GM23338 (cell line): Measurements from ENCODE around the gene SLC15A5. TPM values are rescaled to one million over a fixed set of nuclear protein-coding genes. Genes with fewer than 3 reads are reported as not detected.
A peak's percentile ranks its signal among the peaks of the same experiment; 100 is the strongest.

Source experiments
- ATAC-seq: fragments of 200-7000 bp; cut with Tn5 transposase; 3 replicates; pipeline ENCODE4 v1.9.1; 2020
- DNase-seq: peaks from one replicate; pipeline ENCODE4 v3.0.0-alpha.2; 2015; ENCODE audit warnings: low spot score
- H2AFZ ChIP-seq: fragments of 200-600 bp; sonication (generic); 2 replicates; pipeline ENCODE4 v1.8.0; 2016; ENCODE audit warnings: antibody characterized with exemption, mild to moderate bottlenecking, moderate library complexity
- H3F3A ChIP-seq: fragments of 200-600 bp; sonication (generic); replicated peaks from 2 replicates; pipeline ENCODE4 v1.8.0; 2017; ENCODE audit warnings: antibody characterized with exemption, mixed run types, low read depth
- H3K27ac ChIP-seq: fragments of 200-600 bp; sonication (generic); 2 replicates; pipeline ENCODE4 v1.6.1; 2016; ENCODE audit warnings: low read depth
- H3K27me3 ChIP-seq: fragments of 200-600 bp; sonication (generic); 2 replicates; pipeline ENCODE4 v1.8.0; 2016; ENCODE audit warnings: mild to moderate bottlenecking, mixed run types, moderate library complexity; ENCODE audit not compliant: insufficient read depth
- H3K36me3 ChIP-seq: fragments of 200-600 bp; sonication (generic); 2 replicates; pipeline ENCODE4 v1.8.0; 2016; ENCODE audit warnings: mild to moderate bottlenecking; ENCODE audit not compliant: insufficient read depth
- H3K4me1 ChIP-seq: fragments of 200-600 bp; sonication (generic); 2 replicates; pipeline ENCODE4 v1.8.0; 2016; ENCODE audit warnings: mild to moderate bottlenecking, moderate library complexity; ENCODE audit not compliant: insufficient read depth
- H3K4me2 ChIP-seq: fragments of 200-600 bp; sonication (generic); 2 replicates; pipeline ENCODE4 v1.7.1; 2017; ENCODE audit warnings: mixed run types
- H3K4me3 ChIP-seq: fragments of 200-600 bp; sonication (generic); 2 replicates; pipeline ENCODE4 v1.6.1; 2016; ENCODE audit warnings: mixed run types
- H3K79me2 ChIP-seq: fragments of 200-600 bp; sonication (generic); replicated peaks from 2 replicates; pipeline ENCODE4 v1.8.0; 2017; ENCODE audit warnings: mild to moderate bottlenecking; ENCODE audit not compliant: insufficient read depth
- H3K9me2 ChIP-seq: fragments of 200-600 bp; sonication (generic); 2 replicates; pipeline ENCODE4 v1.8.0; 2017; ENCODE audit not compliant: insufficient read depth
- H4K20me1 ChIP-seq: fragments of 200-600 bp; sonication (generic); replicated peaks from 2 replicates; pipeline ENCODE4 v1.8.0; 2017; ENCODE audit warnings: mild to moderate bottlenecking; ENCODE audit not compliant: insufficient read depth
- H3K27ac Mint-ChIP-seq: 2 replicates; pipeline ENCODE4 v1.8.0; 2020; ENCODE audit warnings: inconsistent platforms, mild to moderate bottlenecking, moderate library complexity, mixed read lengths
- H3K27me3 Mint-ChIP-seq: 3 replicates; pipeline ENCODE4 v1.8.0; 2022; ENCODE audit warnings: low read depth, mild to moderate bottlenecking, moderate library complexity, mixed read lengths, inconsistent platforms; ENCODE audit not compliant: insufficient read depth, poor library complexity
- H3K36me3 Mint-ChIP-seq: 3 replicates; pipeline ENCODE4 v1.8.0; 2021; ENCODE audit warnings: low read depth, mild to moderate bottlenecking, inconsistent platforms, moderate library complexity, mixed read lengths
- H3K4me1 Mint-ChIP-seq: 3 replicates; pipeline ENCODE4 v1.8.0; 2020; ENCODE audit warnings: mild to moderate bottlenecking, inconsistent platforms, mixed read lengths
- H3K4me3 Mint-ChIP-seq: 3 replicates; pipeline ENCODE4 v1.8.0; 2021; ENCODE audit warnings: moderate library complexity, mild to moderate bottlenecking, inconsistent platforms, mixed read lengths
- H3K9me3 Mint-ChIP-seq: 3 replicates; pipeline ENCODE4 v1.8.0; 2020; ENCODE audit warnings: moderate library complexity, mild to moderate bottlenecking, inconsistent platforms, mixed read lengths
- EZH2 ChIP-seq: fragments of 200-600 bp; sonication (generic); IDR thresholded peaks from one replicate; pipeline ENCODE4 v1.8.0; 2017; ENCODE audit warnings: antibody characterized with exemption, mild to moderate bottlenecking, low read depth; ENCODE audit not compliant: unreplicated experiment
- EZH2phosphoT487 ChIP-seq: fragments of 200-600 bp; sonication (generic); IDR thresholded peaks from one replicate; pipeline ENCODE4 v1.8.1; 2018; ENCODE audit warnings: antibody characterized with exemption; ENCODE audit not compliant: unreplicated experiment
- JUNB ChIP-seq: IDR thresholded peaks from one replicate; pipeline ENCODE4 v1.6.1; 2016; ENCODE audit warnings: antibody characterized with exemption; ENCODE audit not compliant: unreplicated experiment
- NANOG ChIP-seq: IDR thresholded peaks from 2 replicates; pipeline ENCODE4 v1.6.1; 2016; ENCODE audit warnings: antibody characterized with exemption, borderline replicate concordance
- POLR2AphosphoS5 ChIP-seq: IDR thresholded peaks from 2 replicates; pipeline ENCODE4 v1.6.1; 2016; ENCODE audit warnings: antibody characterized with exemption, low read depth
- ZNF114 ChIP-seq: fragments of 250-450 bp; sonication (Bioruptor Pico); IDR thresholded peaks from 2 replicates; pipeline ENCODE4 v1.5.0; 2020; ENCODE audit warnings: mild to moderate bottlenecking, moderate library complexity
- ZNF331 ChIP-seq: fragments of 250-450 bp; sonication (Bioruptor Pico); IDR thresholded peaks from 2 replicates; pipeline ENCODE4 v1.5.0; 2020; ENCODE audit warnings: low read depth, mild to moderate bottlenecking, moderate library complexity
- ZNF462 ChIP-seq: fragments of 250-450 bp; sonication (Bioruptor Pico); IDR thresholded peaks from 2 replicates; pipeline ENCODE4 v1.5.0; 2020; ENCODE audit warnings: mild to moderate bottlenecking, moderate library complexity
- polyA plus RNA-seq: library from polyadenylated mRNA; unstranded; fragments of >200 nt; fragmentation: Nextera tagmentation; extraction: Ambion mirVana; gene quantifications from 2 replicates; pipeline ENCODE4 v1.2.1, GENCODE V29; 2016
- total RNA-seq: library from RNA; depleted of rRNA; stranded (reverse); fragments of >200 nt; shearing (Covaris generic); gene quantifications from 2 replicates; pipeline ENCODE4 v1.2.3, GENCODE V29; 2014
- TF ChIP-seq, protein P1 (sequence below), 2 experiments: fragments of 200-600 bp in 1 of 2; sonication (generic) in 1 of 2; conservative IDR thresholded peaks; 2 replicates each; pipeline versions ENCODE4 v1.5.1 to v1.6.1; 2016 to 2017; ENCODE audit warnings: antibody characterized with exemption in 2 of 2, low read depth in 2 of 2, mild to moderate bottlenecking in 2 of 2, moderate library complexity in 1 of 2

SLC15A5 gene
- total and polyA plus RNA-seq, 2 experiments from 2014 or later = not detected

GRCh38 chr12:16166563-16167470, 110.7 kb downstream of the SLC15A5 start:
- no peak overlapping the region for H3K27ac Mint-ChIP-seq

DNA sequence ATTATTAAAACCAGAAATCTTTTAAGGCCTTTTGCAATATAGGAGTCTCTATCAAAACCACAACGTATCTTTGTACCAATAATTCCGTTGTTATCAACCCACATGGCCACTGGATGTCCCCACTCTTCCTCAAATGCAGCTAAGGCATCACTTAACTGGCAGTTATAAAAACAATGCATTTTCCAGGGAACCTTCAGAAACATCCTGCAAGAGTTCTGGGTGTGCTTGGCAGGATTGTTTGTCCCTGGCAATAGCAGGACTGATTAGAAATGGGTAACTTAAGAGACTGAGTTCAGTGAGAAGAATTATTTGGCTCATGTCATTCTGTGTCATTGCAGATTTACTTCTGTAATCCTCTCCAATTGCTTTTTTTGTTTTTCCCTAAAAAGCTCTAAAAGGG, 112.0 kb downstream of the SLC15A5 start:
- TF ChIP-seq ZNF462 (no peak), ZNF114 (no peak), JUNB (no peak), NANOG (no peak), POLR2AphosphoS5 (no peak)
- TF ChIP-seq, protein P1, sequence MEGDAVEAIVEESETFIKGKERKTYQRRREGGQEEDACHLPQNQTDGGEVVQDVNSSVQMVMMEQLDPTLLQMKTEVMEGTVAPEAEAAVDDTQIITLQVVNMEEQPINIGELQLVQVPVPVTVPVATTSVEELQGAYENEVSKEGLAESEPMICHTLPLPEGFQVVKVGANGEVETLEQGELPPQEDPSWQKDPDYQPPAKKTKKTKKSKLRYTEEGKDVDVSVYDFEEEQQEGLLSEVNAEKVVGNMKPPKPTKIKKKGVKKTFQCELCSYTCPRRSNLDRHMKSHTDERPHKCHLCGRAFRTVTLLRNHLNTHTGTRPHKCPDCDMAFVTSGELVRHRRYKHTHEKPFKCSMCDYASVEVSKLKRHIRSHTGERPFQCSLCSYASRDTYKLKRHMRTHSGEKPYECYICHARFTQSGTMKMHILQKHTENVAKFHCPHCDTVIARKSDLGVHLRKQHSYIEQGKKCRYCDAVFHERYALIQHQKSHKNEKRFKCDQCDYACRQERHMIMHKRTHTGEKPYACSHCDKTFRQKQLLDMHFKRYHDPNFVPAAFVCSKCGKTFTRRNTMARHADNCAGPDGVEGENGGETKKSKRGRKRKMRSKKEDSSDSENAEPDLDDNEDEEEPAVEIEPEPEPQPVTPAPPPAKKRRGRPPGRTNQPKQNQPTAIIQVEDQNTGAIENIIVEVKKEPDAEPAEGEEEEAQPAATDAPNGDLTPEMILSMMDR (conservative IDR thresholded peaks at IDR 0.05; ENCODE audit: low read depth in 2 of 2) = peak; percentile 83 to 90
- H2AFZ ChIP-seq = no peak overlapping the region
- peak; percentile 83 for DNase-seq
- Mint-ChIP-seq H3K4me3 (no peak overlapping the region), H3K27ac (no peak overlapping the region), H3K27me3 (no peaks in the 10 kb centered on the region), H3K4me1 (peaks cover 6% of the 10 kb centered on the region; the same call in 2 of the 3 replicates), H3K9me3 (no peaks in the 10 kb centered on the region), H3K36me3 (no peaks in the 10 kb centered on the region)
- H3K36me3 ChIP-seq = no peaks in the 10 kb centered on the region
- H3K4me3 ChIP-seq = no peak overlapping the region
- H3K9me2 ChIP-seq = no peaks in the 10 kb centered on the region
- H3K79me2 ChIP-seq = no peaks in the 10 kb centered on the region
- H3K27me3 ChIP-seq = no peaks in the 10 kb centered on the region
- H4K20me1 ChIP-seq = no peaks in the 10 kb centered on the region
- peaks cover 5% of the 10 kb centered on the region; the same call in 1 of the 2 replicates for H3K4me1 ChIP-seq
- H3K27ac ChIP-seq = no peak overlapping the region
- H3K4me2 ChIP-seq = no peak overlapping the region
- H3F3A ChIP-seq = no peaks in the 10 kb centered on the region
- peak; percentile 81 for ATAC-seq

More at GRCh38 chr12:16166563-16167470, 110.7 kb downstream of the SLC15A5 start:
- TF ChIP-seq NANOG (no peak), ZNF114 (no peak), EZH2phosphoT487 (no peak), ZNF331 (CRISPR knock-in tag) (no peak), EZH2 (no peak), POLR2AphosphoS5 (no peak), JUNB (no peak)
- TF ChIP-seq, protein P1 (conservative IDR thresholded peaks at IDR 0.05; ENCODE audit: low read depth in 2 of 2) = no peak
- Histone ChIP-seq H3K4me1 (peaks cover 5% of the 10 kb centered on the region; the same call in 1 of the 2 replicates), H3K4me3 (no peak overlapping the region), H3K4me2 (no peak overlapping the region), H3K9me2 (no peaks in the 10 kb centered on the region), H3K27ac (no peak overlapping the region), H3K27me3 (no peaks in the 10 kb centered on the region), H3F3A (no peaks in the 10 kb centered on the region), H3K79me2 (no peaks in the 10 kb centered on the region), H4K20me1 (no peaks in the 10 kb centered on the region), H2AFZ (0 out of 2 replicates have a peak overlapping the region, but pooled peaks have one; percentile 19), H3K36me3 (no peaks in the 10 kb centered on the region)
- no peaks in the 10 kb centered on the region for H3K27me3 Mint-ChIP-seq
- peaks cover 6% of the 10 kb centered on the region; the same call in 2 of the 3 replicates for H3K4me1 Mint-ChIP-seq
- H3K36me3 Mint-ChIP-seq = no peaks in the 10 kb centered on the region
- H3K4me3 Mint-ChIP-seq = no peak overlapping the region
- ATAC-seq = no peak
- DNase-seq = no peak
- no peaks in the 10 kb centered on the region for H3K9me3 Mint-ChIP-seq
